ENCODE results near the gene ING1.

DNA sequence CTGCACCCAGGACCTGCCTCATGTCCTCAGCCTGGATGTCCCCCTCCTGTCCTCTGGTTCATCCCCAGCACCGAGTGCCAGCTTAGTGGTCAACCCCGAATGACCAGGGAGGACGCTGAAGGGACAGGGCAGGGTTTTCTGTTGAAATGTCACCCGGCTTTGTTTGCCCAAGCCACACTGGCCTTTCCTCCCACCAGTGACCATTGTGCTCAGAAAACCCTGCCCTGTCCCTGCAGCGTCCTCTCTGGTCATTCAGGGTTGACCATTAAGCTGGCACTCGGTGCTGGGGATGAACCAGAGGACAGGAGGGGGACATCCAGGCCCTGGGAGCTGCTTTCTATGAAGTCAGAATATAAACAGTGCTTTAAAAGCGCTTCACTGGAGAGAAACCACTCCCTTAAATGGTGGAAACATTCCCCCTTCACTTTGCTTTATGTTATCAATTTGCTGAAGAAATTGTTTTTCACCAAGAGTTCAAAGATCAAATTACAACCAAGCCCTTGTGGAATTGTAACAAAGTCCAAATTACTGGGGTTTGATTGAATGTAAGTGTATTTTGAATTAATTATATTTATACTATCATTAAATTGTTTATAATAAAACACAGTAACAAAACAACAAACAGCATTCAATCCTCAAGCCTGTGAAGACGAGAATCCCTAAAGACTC is 29.0 kb upstream of the ING1 start:
- TF ChIP-seq, protein P1, sequence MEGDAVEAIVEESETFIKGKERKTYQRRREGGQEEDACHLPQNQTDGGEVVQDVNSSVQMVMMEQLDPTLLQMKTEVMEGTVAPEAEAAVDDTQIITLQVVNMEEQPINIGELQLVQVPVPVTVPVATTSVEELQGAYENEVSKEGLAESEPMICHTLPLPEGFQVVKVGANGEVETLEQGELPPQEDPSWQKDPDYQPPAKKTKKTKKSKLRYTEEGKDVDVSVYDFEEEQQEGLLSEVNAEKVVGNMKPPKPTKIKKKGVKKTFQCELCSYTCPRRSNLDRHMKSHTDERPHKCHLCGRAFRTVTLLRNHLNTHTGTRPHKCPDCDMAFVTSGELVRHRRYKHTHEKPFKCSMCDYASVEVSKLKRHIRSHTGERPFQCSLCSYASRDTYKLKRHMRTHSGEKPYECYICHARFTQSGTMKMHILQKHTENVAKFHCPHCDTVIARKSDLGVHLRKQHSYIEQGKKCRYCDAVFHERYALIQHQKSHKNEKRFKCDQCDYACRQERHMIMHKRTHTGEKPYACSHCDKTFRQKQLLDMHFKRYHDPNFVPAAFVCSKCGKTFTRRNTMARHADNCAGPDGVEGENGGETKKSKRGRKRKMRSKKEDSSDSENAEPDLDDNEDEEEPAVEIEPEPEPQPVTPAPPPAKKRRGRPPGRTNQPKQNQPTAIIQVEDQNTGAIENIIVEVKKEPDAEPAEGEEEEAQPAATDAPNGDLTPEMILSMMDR (optimal IDR thresholded peaks at IDR 0.05 in 1 of 3, IDR thresholded peaks at IDR 0.05 in 1 of 3, conservative IDR thresholded peaks at IDR 0.05 in 1 of 3; ENCODE audit: extremely low read depth in 1 of 3, insufficient read depth in 2 of 3, low read length in 3 of 3), result no peak
- no peak for TF ChIP-seq EZH2 (IDR thresholded peaks at IDR 0.05; ENCODE audit: low read length)

Measured in keratinocyte (primary cell).